HepG2 (cell line): ENCODE results near the gene THRB. TPM values are rescaled to one million over a fixed set of nuclear protein-coding genes. Genes with fewer than 3 reads are reported as not detected.

ENCODE experiments used
- ATAC-seq: fragments of 200-7000 bp; cut with Tn5 transposase; 3 replicates; pipeline ENCODE4 v1.9.1; 2020; ENCODE audit warnings: mild to moderate bottlenecking, moderate library complexity
- BruUV-seq: library from RNA; stranded (reverse); fragments of 400-500 nt; replicated peaks from 2 replicates; lab custom pipeline; 2021; lab: Mats Ljungman, UMichigan
- CTCF ChIA-PET: fragments of 300-600 bp; formaldehyde crosslinking; extraction: SDS; loops from one replicate; lab custom pipeline; 2021; ENCODE audit warnings: low total read pairs, inconsistent platforms, low intra/inter-chr PET ratio; lab: Yijun Ruan, JAX
- POLR2A ChIA-PET: fragments of 350-600 bp; sonication (Branson Sonifier 250); formaldehyde crosslinking; loops from one replicate; lab custom pipeline; 2020; ENCODE audit warnings: antibody characterized with exemption, inconsistent platforms; lab: Yijun Ruan, JAX
- DNase-seq: peaks from one replicate; pipeline ENCODE4 v3.0.0-alpha.2; 2015; ENCODE audit warnings: low spot score
- FAIRE-seq: peaks from 3 replicates; lab custom pipeline; 2011; peaks lifted over from hg19 to GRCh38; lab: Jason Lieb, UNC
- H2AFZ ChIP-seq: one replicate; pipeline ENCODE4 v1.6.1; 2011; ENCODE audit warnings: low read length, inconsistent platforms
- H3K27ac ChIP-seq: fragments of 300-600 bp; 3 replicates; pipeline ENCODE4 v1.8.0; 2011; ENCODE audit warnings: mixed run types, mild to moderate bottlenecking, mixed read lengths, low read length, inconsistent platforms; ENCODE audit not compliant: insufficient read depth; ENCODE audit errors: extremely low read length
- H3K27me3 ChIP-seq, 2 experiments: fragments of 200-600 bp in 1 of 2; 2 replicates in 1 of 2; 3 replicates in 1 of 2; pipeline versions ENCODE4 v1.6.0 to v1.8.0; 2011; ENCODE audit warnings: low read length in 2 of 2, mild to moderate bottlenecking in 2 of 2, moderate library complexity in 2 of 2, inconsistent platforms in 1 of 2; ENCODE audit not compliant: insufficient read depth in 2 of 2, control insufficient read depth in 1 of 2
- H3K36me3 ChIP-seq, 2 experiments: fragments of 200-600 bp in 1 of 2; replicated peaks in 1 of 2; 2 replicates in 1 of 2; 3 replicates in 1 of 2; pipeline versions ENCODE4 v1.5.1 to v1.8.0; 2011; ENCODE audit warnings: low read length in 2 of 2, inconsistent platforms in 1 of 2; ENCODE audit not compliant: insufficient read depth in 2 of 2, control insufficient read depth in 1 of 2
- H3K4me1 ChIP-seq: 2 replicates; pipeline ENCODE4 v1.5.1; 2012; ENCODE audit warnings: low read length, inconsistent platforms; ENCODE audit not compliant: insufficient read depth
- H3K4me2 ChIP-seq: 2 replicates; pipeline ENCODE4 v1.6.0; 2011; ENCODE audit warnings: low read depth, low read length, inconsistent platforms
- H3K4me3 ChIP-seq, 3 experiments: fragments of 200-600 bp in 1 of 3; sonication (generic), shearing (Covaris generic) in 1 of 3; replicated peaks in 1 of 3; 2 replicates each; pipeline ENCODE4 v1.5.1; 2011 to 2016; ENCODE audit warnings: low read length in 3 of 3, inconsistent platforms in 2 of 3, low read depth in 2 of 3, mild to moderate bottlenecking in 2 of 3, control low read depth in 1 of 3, mixed read lengths in 1 of 3; ENCODE audit not compliant: insufficient read depth in 1 of 3
- H3K79me2 ChIP-seq: one replicate; pipeline ENCODE4 v1.6.1; 2011; ENCODE audit warnings: low read length, inconsistent platforms; ENCODE audit not compliant: insufficient read depth
- H3K9ac ChIP-seq: 2 replicates; pipeline ENCODE4 v1.6.0; 2011; ENCODE audit warnings: mild to moderate bottlenecking, low read depth, low read length, inconsistent platforms; ENCODE audit not compliant: insufficient read depth
- H3K9me3 ChIP-seq: 2 replicates; pipeline ENCODE4 v1.5.1; 2012; ENCODE audit warnings: mild to moderate bottlenecking, low read length
- H4K20me1 ChIP-seq: 2 replicates; pipeline ENCODE4 v1.6.0; 2011; ENCODE audit warnings: inconsistent platforms, mild to moderate bottlenecking, low read length, moderate library complexity; ENCODE audit not compliant: insufficient read depth
- ATAD3A ChIP-seq: sonication (generic); formaldehyde crosslinking; IDR thresholded peaks from 2 replicates; pipeline ENCODE4 v1.4.0; 2020; ENCODE audit warnings: missing genetic modification reagents
- ISL2 ChIP-seq: sonication (generic); formaldehyde crosslinking; IDR thresholded peaks from 2 replicates; pipeline ENCODE4 v1.5.0; 2020; ENCODE audit warnings: missing genetic modification reagents
- SMYD3 ChIP-seq: sonication (generic); formaldehyde crosslinking; IDR thresholded peaks from 2 replicates; pipeline ENCODE4 v1.8.1; 2023; ENCODE audit warnings: mild to moderate bottlenecking, missing genetic modification reagents
- ZNF34 ChIP-seq: sonication (generic); formaldehyde crosslinking; IDR thresholded peaks from 2 replicates; pipeline ENCODE4 v1.4.0; 2020; ENCODE audit warnings: mild to moderate bottlenecking, missing genetic modification reagents, borderline replicate concordance
- WGBS: methylation state at CpG from one replicate; pipeline ENCODE4 v1.1.6; 2017; ENCODE audit warnings: low lambda C conversion rate; 5-methylcytosine and 5-hydroxymethylcytosine counted together
- in situ Hi-C: cut with HindIII; loops from 2 replicates; pipeline ENCODE4 v1.10.0; 2017; ENCODE audit warnings: low pct_unique_long_range_greater_than_20kb; ENCODE audit not compliant: extremely low pct_ligation_motif_present
- intact Hi-C: fragments of 100-400 bp; cut with micrococcal nuclease; formaldehyde crosslinking; loops from one replicate; pipeline ENCODE4 v1.10.0; 2022; ENCODE audit not compliant: unreplicated experiment
- polyA plus RNA-seq, 8 experiments: library from polyadenylated mRNA; depleted of rRNA in 3 of 8; stranded (reverse) in 7 of 8; unstranded in 1 of 8; fragments of >200 nt; fragmentation: Illumina TruSeq in 4 of 8; extraction: Trizol in 4 of 8; gene quantifications; 2 replicates each; pipeline versions ENCODE4 v1.2.1 to v1.2.3, GENCODE V29; 2011 to 2016; ENCODE audit warnings: low read depth in 4 of 8, missing spikeins in 1 of 8, mixed read lengths in 1 of 8; ENCODE audit not compliant: insufficient read depth in 1 of 8
- total RNA-seq, 5 experiments: library from RNA; depleted of rRNA; stranded (reverse); fragments of >200 nt; fragmentation: Illumina TruSeq; extraction: Trizol; gene quantifications; 2 replicates each; pipeline ENCODE4 v1.2.3, GENCODE V29; 2016; ENCODE audit warnings: low read depth in 1 of 5
- TF ChIP-seq, protein P1 (sequence below): sonication (generic); formaldehyde crosslinking; IDR thresholded peaks from 2 replicates; pipeline ENCODE4 v1.4.0; 2020; ENCODE audit warnings: missing genetic modification reagents, borderline replicate concordance
- TF ChIP-seq, protein P2 (sequence below): sonication (generic); formaldehyde crosslinking; IDR thresholded peaks from 2 replicates; pipeline ENCODE4 v1.8.1; 2023; ENCODE audit warnings: mild to moderate bottlenecking, inconsistent platforms, moderate library complexity, missing genetic modification reagents, borderline replicate concordance
- TF ChIP-seq, protein P3 (sequence below): sonication (generic); formaldehyde crosslinking; IDR thresholded peaks from 2 replicates; pipeline ENCODE4 v1.4.0; 2020; ENCODE audit warnings: missing genetic modification reagents
- TF ChIP-seq, protein P4 (sequence below): sonication (generic); formaldehyde crosslinking; IDR thresholded peaks from 2 replicates; pipeline ENCODE4 v1.5.0; 2020; ENCODE audit warnings: mild to moderate bottlenecking, missing genetic modification reagents

Gene THRB
- total and polyA plus RNA-seq, 2 of the 13 experiments (the other 11 are each of a cell fraction or from before 2014, with no cell fraction given), result 4.7 to 22.7 TPM

DNA sequence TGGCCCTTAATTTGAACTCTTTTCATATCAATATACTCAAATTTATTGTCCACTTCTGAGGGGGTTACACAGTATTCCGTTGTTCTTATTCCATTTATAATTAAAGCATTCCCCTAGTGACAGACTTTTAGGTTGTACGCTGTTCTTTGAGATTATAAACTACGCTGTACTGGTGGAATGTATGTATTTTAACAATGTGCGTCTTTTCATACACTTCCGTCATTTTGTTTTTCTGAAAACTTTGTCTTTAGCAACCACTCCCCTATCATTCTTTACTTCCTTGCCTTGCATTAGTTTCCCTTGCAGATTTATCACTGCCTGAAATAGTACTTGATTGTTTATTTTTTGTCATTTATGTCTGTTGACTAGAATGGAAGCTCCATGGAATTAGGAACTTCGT, 137.0 kb downstream of the THRB start:
- 0 out of 5 replicates have a peak, but pooled peaks cover 0 to 3% of the 10 kb centered on the region in 2 experiments for H3K36me3 ChIP-seq
- H3K79me2 ChIP-seq, result peaks cover 8% of the 10 kb centered on the region
- TF ChIP-seq ATAD3A (CRISPR knock-in tag), result no peak
- TF ChIP-seq ZNF34 (CRISPR knock-in tag), result no peak
- FAIRE-seq (no peak), ATAC-seq (no peak), DNase-seq (no peak)
- ChIA-PET POLR2A (no interaction called here), CTCF (no interaction called here)
- H3K4me1 ChIP-seq, result peaks cover 49% of the 10 kb centered on the region
- H3K27me3 ChIP-seq, result no peaks in the 10 kb centered on the region
- WGBS, result 96% methylated on average over 6 of the region's 6 CpGs
- BruUV-seq, result no TSS peak
- no peaks in the 10 kb centered on the region for H4K20me1 ChIP-seq
- no peak overlapping the region for H2AFZ ChIP-seq
- H3K9ac ChIP-seq, result no peak overlapping the region
- intact Hi-C loops, result loop anchor here (2.0 kb wide), 1 partner anchor 137 kb away; the partner anchor contains the start of gene THRB
- no peaks in the 10 kb centered on the region for H3K9me3 ChIP-seq
- no peak overlapping the region for H3K4me2 ChIP-seq
- in situ Hi-C loops, result no loop called here
- H3K27ac ChIP-seq, result no peak overlapping the region
- no peak overlapping the region for H3K4me3 ChIP-seq

DNA sequence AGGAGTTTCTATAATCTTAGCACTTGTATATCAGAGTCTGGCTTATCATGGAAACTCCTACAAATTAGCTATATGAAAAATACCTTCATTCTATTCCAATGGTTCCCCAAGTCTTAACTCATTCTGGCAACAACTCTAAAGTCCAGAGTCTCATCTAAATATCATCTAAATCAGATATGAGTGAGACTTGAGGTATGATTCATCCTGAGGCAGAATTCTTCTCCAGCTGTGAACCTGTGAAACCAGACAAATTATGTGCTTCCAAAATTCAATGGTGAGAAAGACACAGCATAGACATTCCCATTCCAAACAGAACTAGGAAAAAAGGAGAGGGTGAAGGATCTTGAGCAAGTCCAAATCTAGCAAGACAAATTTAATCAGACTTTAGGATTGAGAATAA, 138.8 kb downstream of the THRB start:
- Histone ChIP-seq H4K20me1 (no peaks in the 10 kb centered on the region), H3K4me3 (no peak overlapping the region), H3K4me1 (peaks cover 46% of the 10 kb centered on the region), H3K4me2 (no peak overlapping the region), H3K27me3 (no peaks in the 10 kb centered on the region), H3K9ac (no peak overlapping the region), H3K36me3 (0 out of 5 replicates have a peak, but pooled peaks cover 0 to 3% of the 10 kb centered on the region in 2 experiments), H2AFZ (no peak overlapping the region), H3K27ac (no peak overlapping the region), H3K9me3 (no peaks in the 10 kb centered on the region), H3K79me2 (peaks cover 4% of the 10 kb centered on the region)
- POLR2A ChIA-PET, result no interaction called here
- FAIRE-seq (no peak), ATAC-seq (no peak), DNase-seq (no peak)
- CTCF ChIA-PET, result no interaction called here
- BruUV-seq, result no TSS peak
- intact Hi-C loops, result no loop called here
- in situ Hi-C loops, result no loop called here
- TF ChIP-seq, protein P1, sequence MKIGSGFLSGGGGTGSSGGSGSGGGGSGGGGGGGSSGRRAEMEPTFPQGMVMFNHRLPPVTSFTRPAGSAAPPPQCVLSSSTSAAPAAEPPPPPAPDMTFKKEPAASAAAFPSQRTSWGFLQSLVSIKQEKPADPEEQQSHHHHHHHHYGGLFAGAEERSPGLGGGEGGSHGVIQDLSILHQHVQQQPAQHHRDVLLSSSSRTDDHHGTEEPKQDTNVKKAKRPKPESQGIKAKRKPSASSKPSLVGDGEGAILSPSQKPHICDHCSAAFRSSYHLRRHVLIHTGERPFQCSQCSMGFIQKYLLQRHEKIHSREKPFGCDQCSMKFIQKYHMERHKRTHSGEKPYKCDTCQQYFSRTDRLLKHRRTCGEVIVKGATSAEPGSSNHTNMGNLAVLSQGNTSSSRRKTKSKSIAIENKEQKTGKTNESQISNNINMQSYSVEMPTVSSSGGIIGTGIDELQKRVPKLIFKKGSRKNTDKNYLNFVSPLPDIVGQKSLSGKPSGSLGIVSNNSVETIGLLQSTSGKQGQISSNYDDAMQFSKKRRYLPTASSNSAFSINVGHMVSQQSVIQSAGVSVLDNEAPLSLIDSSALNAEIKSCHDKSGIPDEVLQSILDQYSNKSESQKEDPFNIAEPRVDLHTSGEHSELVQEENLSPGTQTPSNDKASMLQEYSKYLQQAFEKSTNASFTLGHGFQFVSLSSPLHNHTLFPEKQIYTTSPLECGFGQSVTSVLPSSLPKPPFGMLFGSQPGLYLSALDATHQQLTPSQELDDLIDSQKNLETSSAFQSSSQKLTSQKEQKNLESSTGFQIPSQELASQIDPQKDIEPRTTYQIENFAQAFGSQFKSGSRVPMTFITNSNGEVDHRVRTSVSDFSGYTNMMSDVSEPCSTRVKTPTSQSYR (CRISPR knock-in tag), result no peak
- TF ChIP-seq, protein P2, sequence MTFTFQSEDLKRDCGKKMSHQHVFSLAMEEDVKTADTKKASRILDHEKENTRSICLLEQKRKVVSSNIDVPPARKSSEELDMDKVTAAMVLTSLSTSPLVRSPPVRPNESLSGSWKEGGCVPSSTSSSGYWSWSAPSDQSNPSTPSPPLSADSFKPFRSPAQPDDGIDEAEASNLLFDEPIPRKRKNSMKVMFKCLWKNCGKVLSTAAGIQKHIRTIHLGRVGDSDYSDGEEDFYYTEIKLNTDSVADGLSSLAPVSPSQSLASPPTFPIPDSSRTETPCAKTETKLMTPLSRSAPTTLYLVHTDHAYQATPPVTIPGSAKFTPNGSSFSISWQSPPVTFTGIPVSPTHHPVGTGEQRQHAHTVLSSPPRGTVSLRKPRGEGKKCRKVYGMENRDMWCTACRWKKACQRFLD (CRISPR knock-in tag), result no peak
- TF ChIP-seq, protein P3, sequence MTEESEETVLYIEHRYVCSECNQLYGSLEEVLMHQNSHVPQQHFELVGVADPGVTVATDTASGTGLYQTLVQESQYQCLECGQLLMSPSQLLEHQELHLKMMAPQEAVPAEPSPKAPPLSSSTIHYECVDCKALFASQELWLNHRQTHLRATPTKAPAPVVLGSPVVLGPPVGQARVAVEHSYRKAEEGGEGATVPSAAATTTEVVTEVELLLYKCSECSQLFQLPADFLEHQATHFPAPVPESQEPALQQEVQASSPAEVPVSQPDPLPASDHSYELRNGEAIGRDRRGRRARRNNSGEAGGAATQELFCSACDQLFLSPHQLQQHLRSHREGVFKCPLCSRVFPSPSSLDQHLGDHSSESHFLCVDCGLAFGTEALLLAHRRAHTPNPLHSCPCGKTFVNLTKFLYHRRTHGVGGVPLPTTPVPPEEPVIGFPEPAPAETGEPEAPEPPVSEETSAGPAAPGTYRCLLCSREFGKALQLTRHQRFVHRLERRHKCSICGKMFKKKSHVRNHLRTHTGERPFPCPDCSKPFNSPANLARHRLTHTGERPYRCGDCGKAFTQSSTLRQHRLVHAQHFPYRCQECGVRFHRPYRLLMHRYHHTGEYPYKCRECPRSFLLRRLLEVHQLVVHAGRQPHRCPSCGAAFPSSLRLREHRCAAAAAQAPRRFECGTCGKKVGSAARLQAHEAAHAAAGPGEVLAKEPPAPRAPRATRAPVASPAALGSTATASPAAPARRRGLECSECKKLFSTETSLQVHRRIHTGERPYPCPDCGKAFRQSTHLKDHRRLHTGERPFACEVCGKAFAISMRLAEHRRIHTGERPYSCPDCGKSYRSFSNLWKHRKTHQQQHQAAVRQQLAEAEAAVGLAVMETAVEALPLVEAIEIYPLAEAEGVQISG, result no peak
- TF ChIP-seq ISL2 (CRISPR knock-in tag) (no peak), SMYD3 (CRISPR knock-in tag) (no peak)
- TF ChIP-seq, protein P4, sequence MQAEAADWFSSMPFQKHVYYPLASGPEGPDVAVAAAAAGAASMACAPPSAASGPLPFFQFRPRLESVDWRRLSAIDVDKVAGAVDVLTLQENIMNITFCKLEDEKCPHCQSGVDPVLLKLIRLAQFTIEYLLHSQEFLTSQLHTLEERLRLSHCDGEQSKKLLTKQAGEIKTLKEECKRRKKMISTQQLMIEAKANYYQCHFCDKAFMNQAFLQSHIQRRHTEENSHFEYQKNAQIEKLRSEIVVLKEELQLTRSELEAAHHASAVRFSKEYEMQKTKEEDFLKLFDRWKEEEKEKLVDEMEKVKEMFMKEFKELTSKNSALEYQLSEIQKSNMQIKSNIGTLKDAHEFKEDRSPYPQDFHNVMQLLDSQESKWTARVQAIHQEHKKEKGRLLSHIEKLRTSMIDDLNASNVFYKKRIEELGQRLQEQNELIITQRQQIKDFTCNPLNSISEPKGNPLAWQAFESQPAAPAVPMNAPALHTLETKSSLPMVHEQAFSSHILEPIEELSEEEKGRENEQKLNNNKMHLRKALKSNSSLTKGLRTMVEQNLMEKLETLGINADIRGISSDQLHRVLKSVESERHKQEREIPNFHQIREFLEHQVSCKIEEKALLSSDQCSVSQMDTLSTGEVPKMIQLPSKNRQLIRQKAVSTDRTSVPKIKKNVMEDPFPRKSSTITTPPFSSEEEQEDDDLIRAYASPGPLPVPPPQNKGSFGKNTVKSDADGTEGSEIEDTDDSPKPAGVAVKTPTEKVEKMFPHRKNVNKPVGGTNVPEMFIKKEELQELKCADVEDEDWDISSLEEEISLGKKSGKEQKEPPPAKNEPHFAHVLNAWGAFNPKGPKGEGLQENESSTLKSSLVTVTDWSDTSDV (CRISPR knock-in tag), result no peak
